Nephron (organoid): ENCODE measurements around the gene FLT3LG.
A peak's percentile ranks its signal among the peaks of the same experiment; 100 is the strongest.

Source experiments
- H3K27ac Mint-ChIP-seq, 3 experiments: 2 replicates each; pipeline ENCODE4 v1.8.0; 2020; ENCODE audit warnings: mixed read lengths in 3 of 3, mild to moderate bottlenecking in 2 of 3, moderate library complexity in 1 of 3
- H3K27me3 Mint-ChIP-seq: 2 replicates; pipeline ENCODE4 v1.8.0; 2021; ENCODE audit warnings: low read depth, mild to moderate bottlenecking, moderate library complexity, mixed read lengths
- H3K36me3 Mint-ChIP-seq: 2 replicates; pipeline ENCODE4 v1.8.0; 2020; ENCODE audit warnings: low read depth, mixed read lengths
- H3K4me1 Mint-ChIP-seq: 2 replicates; pipeline ENCODE4 v1.8.0; 2020; ENCODE audit warnings: mixed read lengths
- H3K4me3 Mint-ChIP-seq, 3 experiments: 2 replicates each; pipeline ENCODE4 v1.8.0; 2020; ENCODE audit warnings: mild to moderate bottlenecking in 3 of 3, mixed read lengths in 3 of 3, moderate library complexity in 2 of 3
- H3K9me3 Mint-ChIP-seq: 2 replicates; pipeline ENCODE4 v1.8.0; 2020; ENCODE audit warnings: mixed read lengths
- CTCF ChIP-seq, 3 experiments: fragments of 200-600 bp; sonication (generic); IDR thresholded peaks; one replicate each; pipeline ENCODE4 v1.5.0; 2021; ENCODE audit warnings: antibody characterized with exemption in 3 of 3; ENCODE audit not compliant: unreplicated experiment in 3 of 3

FLT3LG gene

GRCh38 chr19:49428547-49429451 is 45.2 kb upstream of the FLT3LG start:
- Mint-ChIP-seq H3K4me1 (peaks cover 20% of the 10 kb centered on the region), H3K4me3 (peak overlapping the region; percentile 49 to 69 (median 64)), H3K27ac (no peak overlapping the region), H3K27me3 (peaks cover 98% of the 10 kb centered on the region), H3K9me3 (peaks cover 9% of the 10 kb centered on the region), H3K36me3 (peaks cover 4% of the 10 kb centered on the region)
- no peak for TF ChIP-seq CTCF (IDR thresholded peaks at IDR 0.05; ENCODE audit: unreplicated experiment in 3 of 3)

GRCh38 chr19:49430172-49430677 is 43.8 kb upstream of the FLT3LG start:
- H3K4me3 Mint-ChIP-seq: no peak overlapping the region
- peaks cover 4% of the 10 kb centered on the region for H3K36me3 Mint-ChIP-seq
- H3K27ac Mint-ChIP-seq: no peak overlapping the region
- peaks cover 9% of the 10 kb centered on the region for H3K9me3 Mint-ChIP-seq
- peaks cover 98% of the 10 kb centered on the region for H3K27me3 Mint-ChIP-seq
- peaks cover 17% of the 10 kb centered on the region for H3K4me1 Mint-ChIP-seq
- TF ChIP-seq CTCF (IDR thresholded peaks at IDR 0.05; ENCODE audit: unreplicated experiment in 3 of 3): no peak

GRCh38 chr19:49430678-49431329 is 43.2 kb upstream of the FLT3LG start:
- H3K9me3 Mint-ChIP-seq: peaks cover 9% of the 10 kb centered on the region
- no peak for TF ChIP-seq CTCF (IDR thresholded peaks at IDR 0.05; ENCODE audit: unreplicated experiment in 3 of 3)
- no peak overlapping the region for H3K4me3 Mint-ChIP-seq
- peaks cover 4% of the 10 kb centered on the region for H3K36me3 Mint-ChIP-seq
- H3K27me3 Mint-ChIP-seq: peaks cover 98% of the 10 kb centered on the region
- peaks cover 17% of the 10 kb centered on the region for H3K4me1 Mint-ChIP-seq
- no peak overlapping the region for H3K27ac Mint-ChIP-seq

GRCh38 chr19:49431330-49431749 is 42.7 kb upstream of the FLT3LG start:
- peaks cover 98% of the 10 kb centered on the region for H3K27me3 Mint-ChIP-seq
- TF ChIP-seq CTCF (IDR thresholded peaks at IDR 0.05; ENCODE audit: unreplicated experiment in 3 of 3): no peak
- peaks cover 15% of the 10 kb centered on the region for H3K4me1 Mint-ChIP-seq
- H3K36me3 Mint-ChIP-seq: peaks cover 4% of the 10 kb centered on the region
- H3K4me3 Mint-ChIP-seq: no peak overlapping the region
- H3K9me3 Mint-ChIP-seq: peaks cover 9% of the 10 kb centered on the region
- H3K27ac Mint-ChIP-seq: no peak overlapping the region

- Mint-ChIP-seq H3K27ac (no peak overlapping the region), H3K4me1 (peaks cover 5% of the 10 kb centered on the region), H3K36me3 (peaks cover 4% of the 10 kb centered on the region), H3K9me3 (peaks cover 9% of the 10 kb centered on the region), H3K4me3 (no peak overlapping the region), H3K27me3 (peaks cover 98% of the 10 kb centered on the region)
- no peak for TF ChIP-seq CTCF (IDR thresholded peaks at IDR 0.05; ENCODE audit: unreplicated experiment in 3 of 3)
These were observed 41.6 kb upstream of the FLT3LG start for GRCh38 chr19:49432141-49433073.
